ENCODE measurements around the gene KRTAP5-3. TPM values are rescaled to one million over a fixed set of nuclear protein-coding genes. Genes with fewer than 3 reads are reported as not detected.
"Not testable (repeated sequence)": the region's sequence is repeated elsewhere in the genome, so short reads cannot be mapped to it uniquely, and the experiment has no call there.

The KRTAP5-3 gene
- total RNA-seq, 1 experiment from 2014 or later, result not detected

DNA sequence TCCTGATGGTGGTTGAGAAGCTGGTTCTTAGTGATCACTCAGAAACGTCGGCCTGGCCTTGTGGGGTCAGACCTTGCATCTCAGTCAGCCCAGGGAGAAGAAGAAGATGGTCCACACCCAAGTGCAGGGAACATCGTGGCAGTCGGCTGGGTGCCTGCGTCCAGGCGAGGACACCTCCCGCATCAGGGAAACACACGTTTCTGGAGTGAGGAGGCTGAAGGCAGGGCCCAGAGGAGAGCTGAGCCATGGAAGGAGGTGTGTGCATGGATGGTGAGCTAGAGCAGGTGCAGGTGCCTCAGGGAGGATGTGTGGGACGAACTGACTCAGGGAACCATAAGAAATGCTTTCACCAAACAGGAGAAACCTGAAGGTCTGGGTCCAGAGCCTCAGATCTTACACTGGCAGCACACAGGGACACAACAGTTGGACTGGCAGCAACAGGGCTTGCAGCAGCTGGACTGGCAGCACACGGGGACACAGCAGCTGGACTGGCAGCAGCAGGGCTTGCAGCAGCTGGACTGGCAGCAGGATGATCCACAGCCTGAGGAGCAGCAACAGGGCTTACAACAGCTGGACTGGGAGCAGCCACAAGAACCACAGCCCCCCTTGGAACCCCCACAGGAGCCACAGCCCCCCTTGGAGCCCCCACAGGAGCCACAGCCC lies 10.8 kb downstream of the KRTAP5-3 start:
- POLR2A ChIA-PET (ENCODE audit: unreplicated experiment), result no interaction called here
- H3K27me3 ChIP-seq (ENCODE audit: insufficient read depth, low read depth), result peaks cover 33% of the 10 kb centered on the region
- CTCF ChIA-PET, result no interaction called here

DNA sequence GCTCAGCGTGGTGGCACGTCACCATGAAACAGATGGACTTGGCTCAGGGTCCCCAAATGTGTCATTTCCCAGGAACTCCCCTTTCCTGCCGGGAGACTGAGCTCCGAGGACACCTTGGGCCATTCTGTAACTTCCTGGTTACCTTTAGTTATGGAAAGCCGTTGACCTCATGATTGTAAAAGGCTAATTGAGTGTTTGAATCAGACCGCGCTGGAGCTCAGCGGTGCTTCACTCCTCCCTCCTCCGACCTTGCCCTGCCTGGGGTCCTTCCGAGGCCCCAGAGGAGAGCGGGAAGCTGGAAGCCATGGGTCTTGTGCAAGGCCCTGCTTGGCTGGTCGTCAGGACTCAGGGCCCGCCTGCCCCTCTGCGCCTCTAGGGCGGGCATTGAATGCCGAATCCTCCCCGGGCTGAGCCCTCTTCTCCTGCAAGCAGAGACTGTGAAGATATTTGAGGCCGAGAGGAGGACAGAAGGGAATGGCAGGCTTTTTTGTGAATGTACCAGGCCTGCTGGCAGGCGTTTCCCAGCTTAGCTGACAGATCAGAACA lies 11.6 kb downstream of the KRTAP5-3 start:
- intact Hi-C loops (cut with micrococcal nuclease; ENCODE audit: unreplicated experiment); H3K27ac ChIP-seq; H3K4me1 ChIP-seq (replicated peaks; ENCODE audit: insufficient read depth); H3K4me2 ChIP-seq; H3K9me3 ChIP-seq (ENCODE audit: insufficient read depth, low read depth); H3K4me3 ChIP-seq; CTCF ChIA-PET; H3K36me3 ChIP-seq (ENCODE audit: low read depth); H3K79me2 ChIP-seq (ENCODE audit: low read depth); DNase-seq; H4K20me1 ChIP-seq (ENCODE audit: insufficient read depth); BruUV-seq (replicated peaks); H2AFZ ChIP-seq; H3F3A ChIP-seq (ENCODE audit: insufficient read depth, low read depth); H3K9me2 ChIP-seq (ENCODE audit: insufficient read depth); POLR2A ChIA-PET (ENCODE audit: unreplicated experiment): not testable (repeated sequence)
- peaks cover 30% of the 10 kb centered on the region for H3K27me3 ChIP-seq (ENCODE audit: insufficient read depth, low read depth)

More for the DNA sequence above, 10.8 kb downstream of the KRTAP5-3 start:
- Histone ChIP-seq H3K9me3 (ENCODE audit: insufficient read depth, low read depth) (no peaks in the 10 kb centered on the region), H3F3A (ENCODE audit: insufficient read depth, low read depth) (no peaks in the 10 kb centered on the region), H3K27ac (no peak overlapping the region), H3K4me3 (no peak overlapping the region), H4K20me1 (ENCODE audit: insufficient read depth) (no peaks in the 10 kb centered on the region), H3K79me2 (ENCODE audit: low read depth) (no peaks in the 10 kb centered on the region), H2AFZ (no peak overlapping the region), H3K36me3 (ENCODE audit: low read depth) (no peaks in the 10 kb centered on the region), H3K4me2 (no peak overlapping the region), H3K9me2 (ENCODE audit: insufficient read depth) (no peaks in the 10 kb centered on the region), H3K4me1 (replicated peaks; ENCODE audit: insufficient read depth) (no peaks in the 10 kb centered on the region)
- BruUV-seq (replicated peaks), result no TSS peak
- TF ChIP-seq, protein P1, sequence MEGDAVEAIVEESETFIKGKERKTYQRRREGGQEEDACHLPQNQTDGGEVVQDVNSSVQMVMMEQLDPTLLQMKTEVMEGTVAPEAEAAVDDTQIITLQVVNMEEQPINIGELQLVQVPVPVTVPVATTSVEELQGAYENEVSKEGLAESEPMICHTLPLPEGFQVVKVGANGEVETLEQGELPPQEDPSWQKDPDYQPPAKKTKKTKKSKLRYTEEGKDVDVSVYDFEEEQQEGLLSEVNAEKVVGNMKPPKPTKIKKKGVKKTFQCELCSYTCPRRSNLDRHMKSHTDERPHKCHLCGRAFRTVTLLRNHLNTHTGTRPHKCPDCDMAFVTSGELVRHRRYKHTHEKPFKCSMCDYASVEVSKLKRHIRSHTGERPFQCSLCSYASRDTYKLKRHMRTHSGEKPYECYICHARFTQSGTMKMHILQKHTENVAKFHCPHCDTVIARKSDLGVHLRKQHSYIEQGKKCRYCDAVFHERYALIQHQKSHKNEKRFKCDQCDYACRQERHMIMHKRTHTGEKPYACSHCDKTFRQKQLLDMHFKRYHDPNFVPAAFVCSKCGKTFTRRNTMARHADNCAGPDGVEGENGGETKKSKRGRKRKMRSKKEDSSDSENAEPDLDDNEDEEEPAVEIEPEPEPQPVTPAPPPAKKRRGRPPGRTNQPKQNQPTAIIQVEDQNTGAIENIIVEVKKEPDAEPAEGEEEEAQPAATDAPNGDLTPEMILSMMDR (conservative IDR thresholded peaks at IDR 0.05), result no peak
- no peak for TF ChIP-seq EZH2 (IDR thresholded peaks at IDR 0.05; ENCODE audit: low read depth)
- DNase-seq, result no peak
- intact Hi-C loops (cut with micrococcal nuclease; ENCODE audit: unreplicated experiment), result no loop called here

DNA sequence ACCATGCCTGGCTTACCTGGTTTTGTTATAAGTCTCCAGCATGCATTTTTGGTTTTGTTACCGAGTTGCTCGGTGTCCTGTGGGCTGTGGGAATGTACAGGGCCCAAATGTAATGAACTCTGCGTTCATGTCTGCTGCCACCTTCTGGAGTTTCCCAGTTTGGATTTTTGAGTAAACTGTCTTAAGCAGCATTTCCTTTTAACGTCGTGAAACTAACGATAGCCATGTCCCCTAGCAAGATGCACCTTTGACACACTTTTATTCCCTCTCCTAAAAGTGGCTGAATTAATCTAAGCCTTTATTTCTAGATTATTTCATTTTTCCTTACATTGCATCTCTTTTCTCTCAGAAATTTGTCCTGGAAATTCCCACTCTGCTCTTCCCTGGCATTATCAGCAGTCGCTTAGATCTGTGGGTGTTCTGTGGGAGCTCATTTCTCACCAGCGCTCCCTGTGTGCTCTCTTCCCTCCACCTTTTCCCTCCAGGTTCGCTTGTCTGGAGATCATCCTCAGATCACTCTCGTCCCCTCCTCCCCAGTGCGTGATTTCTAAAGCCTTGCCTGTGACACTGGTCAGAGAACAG lies 12.2 kb downstream of the KRTAP5-3 start:
- H3K79me2 ChIP-seq (ENCODE audit: low read depth); intact Hi-C loops (cut with micrococcal nuclease; ENCODE audit: unreplicated experiment); H3K9me2 ChIP-seq (ENCODE audit: insufficient read depth); H3F3A ChIP-seq (ENCODE audit: insufficient read depth, low read depth); H3K4me1 ChIP-seq (replicated peaks; ENCODE audit: insufficient read depth); H2AFZ ChIP-seq; DNase-seq; POLR2A ChIA-PET (ENCODE audit: unreplicated experiment); BruUV-seq (replicated peaks); H3K9me3 ChIP-seq (ENCODE audit: insufficient read depth, low read depth); H3K36me3 ChIP-seq (ENCODE audit: low read depth); CTCF ChIA-PET; H3K27ac ChIP-seq; H3K4me2 ChIP-seq; H3K4me3 ChIP-seq; H4K20me1 ChIP-seq (ENCODE audit: insufficient read depth): not testable (repeated sequence)
- peaks cover 32% of the 10 kb centered on the region for H3K27me3 ChIP-seq (ENCODE audit: insufficient read depth, low read depth)

DNA sequence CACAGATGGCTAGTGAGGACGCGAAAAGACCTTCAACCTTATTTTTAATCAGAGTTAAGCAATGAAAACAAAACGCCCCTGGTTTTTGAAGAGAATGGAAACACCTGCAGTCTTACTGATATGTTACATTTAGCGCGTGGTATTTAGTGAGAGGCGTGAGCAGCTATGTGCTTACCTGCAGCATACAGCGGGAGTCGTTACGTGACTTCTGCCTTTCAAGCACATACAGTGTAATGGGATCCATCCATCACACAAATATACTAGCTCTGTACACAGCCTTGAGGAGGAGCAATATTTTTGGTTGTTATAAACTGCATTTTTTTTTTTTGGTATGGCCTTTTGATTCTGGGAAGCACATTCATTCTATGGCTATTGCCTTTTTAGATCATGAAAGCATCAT lies 15.6 kb downstream of the KRTAP5-3 start:
- no peaks in the 10 kb centered on the region for H3K9me3 ChIP-seq (ENCODE audit: insufficient read depth, low read depth)
- CTCF ChIA-PET, result no interaction called here
- no peaks in the 10 kb centered on the region for H3F3A ChIP-seq (ENCODE audit: insufficient read depth, low read depth)
- H2AFZ ChIP-seq, result no peak overlapping the region
- peaks cover 21% of the 10 kb centered on the region; the same call in 1 of the 2 replicates for H3K27me3 ChIP-seq (ENCODE audit: insufficient read depth, low read depth)
- intact Hi-C loops (cut with micrococcal nuclease; ENCODE audit: unreplicated experiment), result no loop called here
- no peaks in the 10 kb centered on the region for H3K9me2 ChIP-seq (ENCODE audit: insufficient read depth)
- H3K36me3 ChIP-seq (ENCODE audit: low read depth), result no peaks in the 10 kb centered on the region
- H3K27ac ChIP-seq, result no peak overlapping the region
- DNase-seq, result no peak
- H3K4me3 ChIP-seq, result no peak overlapping the region
- H3K4me2 ChIP-seq, result no peak overlapping the region
- POLR2A ChIA-PET (ENCODE audit: unreplicated experiment), result no interaction called here
- TF ChIP-seq, protein P1 (conservative IDR thresholded peaks at IDR 0.05), result no peak
- H4K20me1 ChIP-seq (ENCODE audit: insufficient read depth), result no peaks in the 10 kb centered on the region
- no peaks in the 10 kb centered on the region for H3K79me2 ChIP-seq (ENCODE audit: low read depth)
- H3K4me1 ChIP-seq (replicated peaks; ENCODE audit: insufficient read depth), result peaks cover 5% of the 10 kb centered on the region; the same call in 1 of the 2 replicates
- BruUV-seq (replicated peaks), result no TSS peak

All from PC-9 (cell line).